ENCODE results near the gene SAT1. TPM values are rescaled to one million over a fixed set of nuclear protein-coding genes. Genes with fewer than 3 reads are reported as not detected.

Gene SAT1
- total RNA-seq, 1 donor from 2014 or later = 784 TPM

GRCh38 chrX:23759821-23760220 lies 23.2 kb upstream of the SAT1 start:
- Histone ChIP-seq H3K27ac (no peak overlapping the region), H3K4me1 (no peaks in the 10 kb centered on the region), H3K27me3 (no peaks in the 10 kb centered on the region), H3K9me3 (no peaks in the 10 kb centered on the region), H3K4me3 (no peak overlapping the region), H3K36me3 (no peaks in the 10 kb centered on the region)
- no peak for ATAC-seq
- intact Hi-C loops (cut with DNase I) = no loop called here
- TF ChIP-seq CTCF (IDR thresholded peaks at IDR 0.05) = no peak
- DNase-seq = no peak

- H3K27ac ChIP-seq = no peak overlapping the region
- H3K4me1 ChIP-seq = no peaks in the 10 kb centered on the region
- H3K27me3 ChIP-seq = no peaks in the 10 kb centered on the region
- DNase-seq (no peak), ATAC-seq (no peak)
- intact Hi-C loops (cut with DNase I) = no loop called here
- no peaks in the 10 kb centered on the region for H3K9me3 ChIP-seq
- H3K36me3 ChIP-seq = no peaks in the 10 kb centered on the region
- TF ChIP-seq CTCF (IDR thresholded peaks at IDR 0.05) = no peak
- H3K4me3 ChIP-seq = no peak overlapping the region
Measured at GRCh38 chrX:23764188-23764984, 18.6 kb upstream of the SAT1 start.

- ATAC-seq = no peak
- no peak for TF ChIP-seq CTCF (IDR thresholded peaks at IDR 0.05)
Measured at GRCh38 chrX:23765449-23765848, 17.5 kb upstream of the SAT1 start.

GRCh38 chrX:23765868-23766267 lies 17.1 kb upstream of the SAT1 start:
- DNase-seq (no peak), ATAC-seq (no peak)
- intact Hi-C loops (cut with DNase I) = no loop called here
- no peak overlapping the region for H3K27ac ChIP-seq
- no peaks in the 10 kb centered on the region for H3K4me1 ChIP-seq
- H3K27me3 ChIP-seq = no peaks in the 10 kb centered on the region
- H3K9me3 ChIP-seq = no peaks in the 10 kb centered on the region
- no peaks in the 10 kb centered on the region for H3K36me3 ChIP-seq
- TF ChIP-seq CTCF (IDR thresholded peaks at IDR 0.05) = no peak
- no peak overlapping the region for H3K4me3 ChIP-seq

More at GRCh38 chrX:23765449-23765848, 17.5 kb upstream of the SAT1 start:
- no peak overlapping the region for H3K27ac ChIP-seq
- DNase-seq = no peak
- no peaks in the 10 kb centered on the region for H3K36me3 ChIP-seq
- no peaks in the 10 kb centered on the region for H3K27me3 ChIP-seq
- no peak overlapping the region for H3K4me3 ChIP-seq
- intact Hi-C loops (cut with DNase I) = no loop called here
- H3K4me1 ChIP-seq = no peaks in the 10 kb centered on the region
- H3K9me3 ChIP-seq = no peaks in the 10 kb centered on the region

- DNase-seq = no peak
- intact Hi-C loops (cut with DNase I) = no loop called here
- no peak overlapping the region for H3K27ac ChIP-seq
- no peaks in the 10 kb centered on the region for H3K4me1 ChIP-seq
- H3K36me3 ChIP-seq = no peaks in the 10 kb centered on the region
- no peaks in the 10 kb centered on the region for H3K27me3 ChIP-seq
- H3K9me3 ChIP-seq = no peaks in the 10 kb centered on the region
- ATAC-seq = no peak
- no peak overlapping the region for H3K4me3 ChIP-seq
- TF ChIP-seq CTCF (IDR thresholded peaks at IDR 0.05) = no peak
Measured at GRCh38 chrX:23766650-23767551, 16.1 kb upstream of the SAT1 start.
